ENCODE measurements around the gene HLCS.

Gene HLCS

GRCh38 chr21:36773117-36773516 is 193.4 kb downstream of the HLCS start:
- TF ChIP-seq EZH2phosphoT487 (IDR thresholded peaks at IDR 0.05; ENCODE audit: low read length) (no peak), EZH2 (optimal IDR thresholded peaks at IDR 0.05; ENCODE audit: low read depth, low read length) (no peak), CTCF (IDR thresholded peaks at IDR 0.05; ENCODE audit: low read length) (no peak)
- Histone ChIP-seq H3K9me3 (replicated peaks; ENCODE audit: insufficient read depth, low read length) (no peaks in the 10 kb centered on the region), H3K27me3 (replicated peaks; ENCODE audit: insufficient read depth, low read length) (no peaks in the 10 kb centered on the region), H3K9ac (ENCODE audit: low read length) (no peak overlapping the region), H3K36me3 (replicated peaks; ENCODE audit: insufficient read depth, low read length) (no peaks in the 10 kb centered on the region), H3K79me2 (ENCODE audit: low read length) (no peaks in the 10 kb centered on the region), H2AFZ (ENCODE audit: low read length) (no peak overlapping the region), H3K4me2 (ENCODE audit: low read depth, low read length) (no peak overlapping the region), H3K4me3 (ENCODE audit: low read length) (no peak overlapping the region), H3K4me1 (ENCODE audit: low read length) (no peaks in the 10 kb centered on the region), H3K9me2 (replicated peaks; ENCODE audit: insufficient read depth, low read length) (no peaks in the 10 kb centered on the region), H4K20me1 (ENCODE audit: insufficient read depth, low read length) (no peaks in the 10 kb centered on the region), H3K27ac (ENCODE audit: low read length) (no peak overlapping the region), H3F3A (ENCODE audit: insufficient read depth, low read length) (no peaks in the 10 kb centered on the region)
- no peak for DNase-seq

GRCh38 chr21:36769051-36769839 is 197.2 kb downstream of the HLCS start:
- Histone ChIP-seq H2AFZ (ENCODE audit: low read length) (no peak overlapping the region), H3K4me1 (ENCODE audit: low read length) (no peaks in the 10 kb centered on the region), H3K4me3 (ENCODE audit: low read length) (no peak overlapping the region), H3K79me2 (ENCODE audit: low read length) (no peaks in the 10 kb centered on the region), H3K9me2 (replicated peaks; ENCODE audit: insufficient read depth, low read length) (no peaks in the 10 kb centered on the region), H3K27ac (ENCODE audit: low read length) (no peak overlapping the region), H3K9ac (ENCODE audit: low read length) (no peak overlapping the region), H3K27me3 (replicated peaks; ENCODE audit: insufficient read depth, low read length) (no peaks in the 10 kb centered on the region), H3K36me3 (replicated peaks; ENCODE audit: insufficient read depth, low read length) (no peaks in the 10 kb centered on the region), H3K4me2 (ENCODE audit: low read depth, low read length) (no peak overlapping the region), H3F3A (ENCODE audit: insufficient read depth, low read length) (no peaks in the 10 kb centered on the region), H4K20me1 (ENCODE audit: insufficient read depth, low read length) (no peaks in the 10 kb centered on the region), H3K9me3 (replicated peaks; ENCODE audit: insufficient read depth, low read length) (no peaks in the 10 kb centered on the region)
- TF ChIP-seq EZH2 (optimal IDR thresholded peaks at IDR 0.05; ENCODE audit: low read depth, low read length), result no peak
- no peak for TF ChIP-seq CTCF (IDR thresholded peaks at IDR 0.05; ENCODE audit: low read length)
- TF ChIP-seq EZH2phosphoT487 (IDR thresholded peaks at IDR 0.05; ENCODE audit: low read length), result no peak
- no peak for DNase-seq

- no peak overlapping the region for H3K9ac ChIP-seq (ENCODE audit: low read length)
- no peaks in the 10 kb centered on the region for H3K9me2 ChIP-seq (replicated peaks; ENCODE audit: insufficient read depth, low read length)
Observed at GRCh38 chr21:36768496-36768895, 198.0 kb downstream of the HLCS start.

More at GRCh38 chr21:36768496-36768895, 198.0 kb downstream of the HLCS start:
- Histone ChIP-seq H3K36me3 (replicated peaks; ENCODE audit: insufficient read depth, low read length) (no peaks in the 10 kb centered on the region), H3F3A (ENCODE audit: insufficient read depth, low read length) (no peaks in the 10 kb centered on the region), H3K4me2 (ENCODE audit: low read depth, low read length) (no peak overlapping the region), H3K79me2 (ENCODE audit: low read length) (no peaks in the 10 kb centered on the region), H3K27me3 (replicated peaks; ENCODE audit: insufficient read depth, low read length) (no peaks in the 10 kb centered on the region), H4K20me1 (ENCODE audit: insufficient read depth, low read length) (no peaks in the 10 kb centered on the region), H3K4me3 (ENCODE audit: low read length) (no peak overlapping the region), H3K4me1 (ENCODE audit: low read length) (no peaks in the 10 kb centered on the region), H3K9me3 (replicated peaks; ENCODE audit: insufficient read depth, low read length) (no peaks in the 10 kb centered on the region), H3K27ac (ENCODE audit: low read length) (no peak overlapping the region), H2AFZ (ENCODE audit: low read length) (no peak overlapping the region)
- DNase-seq, result no peak
- TF ChIP-seq CTCF (IDR thresholded peaks at IDR 0.05; ENCODE audit: low read length) (no peak), EZH2phosphoT487 (IDR thresholded peaks at IDR 0.05; ENCODE audit: low read length) (no peak), EZH2 (optimal IDR thresholded peaks at IDR 0.05; ENCODE audit: low read depth, low read length) (no peak)
